GM11168 (cell line): Measurements from ENCODE around the gene SYCN.
"Not testable (repeated sequence)": the region's sequence is repeated elsewhere in the genome, so short reads cannot be mapped to it uniquely, and the experiment has no call there.

Experiments used
- in situ Hi-C: fragments of 300-500 bp; cut with MboI; formaldehyde crosslinking; loops from one replicate; pipeline ENCODE4 v1.12.0; 2022; ENCODE audit warnings: low sequenced_read_pairs; ENCODE audit not compliant: unreplicated experiment

Gene SYCN

DNA sequence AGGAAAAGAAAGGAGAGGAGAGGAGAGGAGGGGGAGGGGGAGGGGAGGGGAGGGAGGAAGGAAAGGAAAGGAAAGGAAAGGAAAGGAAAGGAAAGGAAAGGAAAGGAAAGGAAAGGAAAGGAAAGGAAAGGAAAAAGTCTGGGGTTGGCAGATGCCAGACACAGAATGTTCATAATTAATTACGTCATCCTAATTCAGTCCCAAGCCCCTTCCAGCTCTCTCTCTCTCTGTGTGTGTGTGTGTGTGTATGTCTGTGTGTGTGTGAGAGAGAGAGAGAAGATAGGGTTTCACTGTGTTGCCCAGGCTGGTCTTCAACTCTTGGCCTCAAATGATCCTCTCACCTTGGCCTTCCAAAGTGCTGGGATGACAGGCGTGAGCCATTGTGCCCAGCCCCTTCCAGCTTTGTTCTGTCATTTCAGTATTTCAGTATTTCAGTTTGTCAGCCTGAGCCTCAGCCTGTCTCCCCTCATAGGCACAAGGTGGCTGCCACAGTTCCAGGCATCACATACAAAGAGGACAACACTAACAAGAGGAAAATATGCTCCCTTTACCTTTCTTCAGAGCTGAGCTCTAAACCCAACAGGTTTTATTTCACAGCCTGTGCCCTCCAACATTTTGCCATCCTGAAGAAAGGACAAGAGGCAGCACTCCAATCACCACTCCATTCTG lies 26.2 kb upstream of the SYCN start:
- in situ Hi-C loops, result loop anchor here (5.0 kb wide), 1 partner anchor 87 kb away; no protein-coding TSS in a partner anchor

DNA sequence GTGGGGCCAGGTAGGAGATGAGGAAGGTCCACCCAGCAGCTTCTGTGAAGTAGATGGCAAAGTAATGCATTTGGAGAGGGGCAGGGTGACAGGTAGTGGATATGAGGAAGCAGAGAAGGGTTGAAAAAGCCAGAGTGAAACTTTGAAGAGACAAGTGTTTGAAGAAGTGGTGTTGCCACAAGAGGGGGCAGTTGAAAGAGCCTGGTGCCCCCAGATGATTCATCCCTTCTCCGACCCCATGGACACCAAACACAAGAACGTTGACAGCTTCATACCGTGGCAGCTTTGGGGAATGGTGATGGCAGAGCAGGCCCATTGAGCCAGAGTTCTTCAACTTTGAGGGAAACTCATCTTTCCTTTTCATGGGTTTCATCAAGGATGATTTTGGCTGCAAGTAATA lies 20.8 kb upstream of the SYCN start:
- in situ Hi-C loops, result no loop called here

DNA sequence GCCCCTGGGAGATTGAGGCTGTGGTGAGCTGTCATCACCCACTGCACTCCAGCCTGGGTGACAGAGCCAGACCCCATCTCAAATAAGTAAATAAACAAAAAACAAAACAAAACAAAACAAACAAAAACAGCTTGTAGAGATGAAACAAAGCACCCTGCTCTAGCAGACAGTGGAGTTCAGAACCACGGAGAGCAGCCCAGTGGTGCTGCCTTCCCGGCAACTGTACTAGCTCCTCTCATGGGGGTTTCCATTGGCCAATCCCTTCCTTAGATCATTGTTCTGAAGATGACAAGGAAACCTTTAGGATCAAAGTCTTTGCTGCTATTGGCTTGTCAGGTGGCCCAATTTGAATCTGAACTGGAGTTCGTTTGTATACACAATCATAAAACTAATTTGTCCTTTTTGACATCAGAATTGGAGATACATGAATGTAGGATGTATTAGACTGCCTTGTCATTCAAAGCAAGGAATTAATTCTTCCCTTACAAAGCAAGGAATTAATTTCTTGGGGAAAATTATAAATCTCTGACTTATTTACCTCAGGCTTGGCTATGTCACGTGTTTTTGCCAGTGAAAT lies 19.7 kb upstream of the SYCN start:
- in situ Hi-C loops, result no loop called here

DNA sequence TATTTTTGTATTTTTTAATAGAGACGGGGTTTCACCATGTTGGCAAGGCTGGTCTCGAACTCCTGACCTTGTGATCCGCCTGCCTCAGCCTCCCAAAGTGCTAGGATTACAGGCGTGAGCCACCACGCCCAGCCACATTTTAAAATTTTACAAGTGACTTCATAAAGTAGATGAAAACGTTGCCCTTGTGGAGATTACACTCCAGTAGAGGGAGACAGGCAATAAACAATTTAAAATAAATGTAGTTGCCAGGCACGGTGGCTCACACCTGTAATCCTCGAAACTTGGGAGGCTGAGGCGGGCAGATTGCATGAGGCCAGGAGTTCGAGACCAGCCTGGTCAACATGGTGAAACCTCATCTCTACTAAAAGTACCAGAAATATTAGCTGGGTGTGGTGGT lies 15.0 kb upstream of the SYCN start:
- in situ Hi-C loops, result not testable (repeated sequence)

DNA sequence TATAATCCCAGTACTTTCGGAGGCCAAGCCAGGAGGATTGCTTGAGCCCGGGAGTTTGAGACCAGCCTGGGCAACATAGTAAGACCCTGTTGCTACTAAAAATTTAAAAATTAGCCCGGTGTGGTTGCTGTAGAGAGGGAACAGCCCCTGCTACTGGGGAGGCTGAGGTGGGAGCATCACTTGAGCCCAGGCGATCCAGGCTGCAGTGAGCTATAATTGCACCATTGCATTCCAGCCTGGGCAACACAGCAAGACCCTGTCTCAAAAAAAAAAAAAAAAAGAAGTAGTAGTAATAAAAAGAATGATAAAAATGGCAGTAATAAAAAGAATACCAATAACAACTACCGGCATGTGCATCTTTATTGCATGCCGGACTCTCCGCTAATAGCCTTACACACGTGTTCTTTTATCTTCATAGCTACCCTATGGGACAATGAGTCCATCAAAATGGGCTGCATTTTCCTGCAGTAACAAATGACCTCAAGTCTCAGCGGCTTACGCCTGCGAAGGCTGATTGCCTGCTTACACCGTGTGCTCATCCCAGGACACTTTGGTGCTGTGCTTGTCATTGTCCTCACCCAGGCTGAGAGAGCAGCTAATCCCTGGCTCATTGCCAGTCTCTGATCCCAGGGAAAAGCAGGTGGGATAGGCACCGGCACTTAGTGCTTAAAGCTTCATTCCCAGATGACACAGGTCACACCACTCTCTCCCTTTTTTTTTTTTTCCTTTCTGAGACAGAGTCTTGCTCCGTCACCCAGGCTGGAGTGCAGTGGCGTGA lies 14.4 kb upstream of the SYCN start:
- in situ Hi-C loops, result no loop called here

DNA sequence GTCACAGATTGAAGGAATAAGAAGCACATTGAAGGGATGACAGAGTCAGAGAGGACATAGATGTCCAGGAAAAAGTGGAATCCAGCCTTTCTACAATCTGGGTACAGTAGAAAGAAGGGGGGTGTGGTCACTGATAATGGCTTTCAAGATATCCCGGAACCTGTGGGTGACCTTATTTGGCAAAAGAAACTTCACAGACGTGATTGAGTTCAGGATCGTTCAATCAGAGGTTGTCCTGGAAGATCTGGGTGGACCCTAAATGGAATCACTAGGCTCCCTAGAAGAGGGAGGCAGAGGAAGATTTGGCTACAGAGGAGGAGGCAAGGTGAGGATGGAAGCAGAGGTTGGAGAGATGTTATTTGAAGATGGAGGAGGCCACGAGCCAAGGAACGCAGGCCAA lies 13.0 kb upstream of the SYCN start:
- in situ Hi-C loops, result no loop called here

DNA sequence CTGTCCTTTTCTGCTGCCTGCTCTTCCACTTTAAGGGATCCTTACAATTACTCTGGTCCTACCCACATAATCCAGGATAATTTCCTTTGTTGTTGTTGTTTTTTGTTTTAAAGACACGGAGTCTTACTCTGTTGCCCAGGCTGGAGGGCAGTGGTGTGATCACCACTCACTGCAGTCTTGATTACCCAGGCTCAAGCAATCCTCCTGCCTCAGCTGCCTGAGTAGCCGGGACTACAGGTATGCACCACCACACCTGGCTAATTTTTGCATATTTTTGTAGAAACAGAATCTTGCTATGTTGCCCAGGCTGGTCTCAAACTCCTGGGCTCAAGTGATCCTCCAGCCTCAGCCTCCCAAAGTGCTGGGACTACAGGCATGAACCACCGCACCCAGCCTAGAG lies 11.3 kb upstream of the SYCN start:
- in situ Hi-C loops, result not testable (repeated sequence)

DNA sequence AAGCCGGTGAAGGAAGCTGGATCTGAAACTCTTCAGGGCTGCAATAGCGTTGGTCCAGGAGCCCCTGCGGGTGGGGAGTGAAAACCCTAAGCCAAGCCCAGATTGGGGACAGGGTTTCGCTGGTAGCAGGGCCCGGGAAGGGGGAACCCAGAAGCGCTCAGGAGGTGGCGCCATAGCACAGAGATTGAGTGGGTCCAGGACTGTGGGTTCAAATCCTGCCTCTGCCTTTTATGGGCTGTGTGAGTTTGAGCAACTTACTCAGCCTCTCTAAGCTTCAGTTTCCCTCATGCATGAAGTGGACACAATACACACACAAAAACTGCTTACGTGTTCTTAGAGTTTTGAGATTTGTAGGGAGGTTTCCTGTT lies 8.3 kb upstream of the SYCN start:
- in situ Hi-C loops, result no loop called here

DNA sequence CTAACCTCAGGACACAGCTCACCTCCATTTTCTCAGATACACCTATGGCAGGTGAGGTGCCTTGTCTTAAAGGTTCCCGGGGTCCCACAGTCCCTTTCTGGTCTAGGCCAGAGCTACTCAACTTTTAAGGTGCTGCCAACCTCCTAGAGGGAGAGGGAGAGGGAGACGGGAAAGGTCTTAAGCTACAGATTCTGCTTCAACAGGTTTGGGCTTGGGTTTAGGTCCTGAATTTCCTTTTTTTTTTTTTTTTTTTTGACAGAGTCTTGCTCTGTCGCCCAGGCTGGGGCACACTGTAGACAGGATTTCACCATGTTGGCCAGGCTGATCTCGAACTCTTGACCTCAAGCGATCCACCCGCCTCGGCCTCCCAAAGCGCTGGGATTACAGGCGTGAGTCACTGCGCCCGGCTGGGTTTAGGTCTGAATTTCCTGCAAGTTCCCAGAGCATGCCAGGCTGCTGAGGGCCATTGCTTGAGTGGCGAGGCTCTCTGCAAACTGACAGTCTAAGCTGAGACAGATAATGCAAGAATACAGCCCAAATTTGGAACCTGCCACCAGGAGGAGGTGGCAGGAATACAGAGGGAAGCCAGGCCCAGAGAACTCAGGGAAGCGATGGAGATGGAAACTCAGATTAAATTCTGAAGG lies 7.8 kb upstream of the SYCN start:
- in situ Hi-C loops, result no loop called here

DNA sequence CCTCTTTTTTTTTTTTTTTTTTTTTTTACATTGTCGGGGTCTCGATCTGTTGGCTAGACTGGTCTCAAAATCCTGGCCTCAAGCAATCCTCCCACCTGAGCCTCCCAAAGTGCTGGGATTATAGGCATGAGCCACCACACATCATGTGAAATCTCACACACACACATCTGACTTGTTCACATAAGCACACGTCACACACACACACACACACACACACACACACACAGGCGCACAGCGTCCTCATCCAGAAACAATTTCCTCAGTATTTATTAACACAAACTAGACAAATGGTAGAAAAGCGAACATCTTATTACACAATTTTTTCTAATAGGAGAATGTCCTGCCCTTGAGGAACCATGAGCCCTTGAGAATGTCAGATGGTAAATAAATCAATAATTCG lies 5.1 kb upstream of the SYCN start:
- in situ Hi-C loops, result no loop called here

DNA sequence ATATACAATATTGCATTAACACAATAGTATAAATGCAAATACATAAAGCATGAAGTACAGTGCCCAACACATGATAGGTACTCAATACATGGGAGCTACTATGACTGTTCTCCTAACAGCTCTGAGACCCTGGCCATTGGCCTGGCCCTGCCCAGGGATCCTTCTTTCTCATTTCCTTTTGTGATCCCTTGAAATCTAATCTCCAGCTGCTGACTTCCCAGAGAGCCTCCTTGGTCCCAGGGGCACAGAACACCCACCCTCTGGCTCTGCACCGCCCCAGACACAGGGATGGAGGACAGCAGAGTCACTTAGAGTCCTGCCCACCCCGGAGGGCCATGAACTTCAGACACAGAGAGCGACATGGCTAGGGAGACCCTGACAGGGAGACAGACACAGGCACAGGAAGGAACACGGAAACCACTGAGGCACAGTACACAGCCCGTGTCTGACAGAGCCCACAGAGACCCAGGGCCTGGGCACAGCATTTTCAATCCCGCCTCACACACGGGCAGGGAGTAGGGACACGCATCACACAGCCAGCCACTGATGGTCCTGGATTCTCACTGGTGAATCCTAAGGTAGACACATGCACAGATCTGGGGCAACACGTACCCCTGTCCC lies 4.2 kb upstream of the SYCN start:
- in situ Hi-C loops, result no loop called here

DNA sequence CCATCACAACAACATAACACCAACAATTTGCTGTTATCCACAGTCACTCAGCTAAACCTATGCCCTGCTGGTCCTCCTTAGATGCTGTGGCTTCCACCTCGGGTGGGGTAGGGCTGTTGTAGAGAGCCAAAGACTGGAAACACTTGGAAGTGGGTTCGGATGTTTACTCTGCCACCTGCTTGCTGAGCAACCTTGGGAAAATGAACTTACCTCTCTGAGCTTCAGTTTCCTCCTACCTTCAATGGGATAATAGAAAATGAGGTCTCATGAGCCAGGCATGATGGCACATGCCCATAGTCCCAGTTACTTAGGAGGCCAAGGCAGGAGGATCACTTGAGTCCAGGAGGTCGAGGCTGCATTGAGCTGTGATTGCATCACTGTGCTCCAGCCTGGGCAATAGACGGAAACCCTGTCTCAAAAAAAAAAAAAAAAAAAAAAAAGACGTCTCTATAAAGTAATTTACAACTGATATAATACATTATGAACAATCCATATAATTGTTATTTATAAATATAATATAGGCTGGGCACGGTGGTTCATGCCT lies 3.3 kb upstream of the SYCN start:
- in situ Hi-C loops, result no loop called here

DNA sequence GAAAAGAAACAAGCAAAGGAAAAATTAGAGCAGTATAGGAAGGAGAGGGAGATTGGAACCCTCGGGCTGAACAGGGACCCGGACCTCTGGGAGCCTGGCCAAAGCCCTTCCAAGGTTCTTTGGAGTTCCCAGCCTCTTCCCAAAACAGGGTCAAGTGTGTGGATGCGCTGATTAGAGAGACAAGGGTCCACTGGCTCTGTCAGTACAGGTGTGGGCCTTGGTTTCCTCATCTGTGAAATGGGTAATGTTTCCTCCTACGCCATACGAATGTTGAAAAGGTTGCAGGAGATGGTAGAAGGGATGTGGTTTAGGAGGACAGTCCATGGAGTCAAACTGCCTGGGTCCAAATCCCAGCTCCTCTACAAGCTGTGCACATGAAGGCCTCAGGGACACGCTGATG lies 2.1 kb upstream of the SYCN start:
- in situ Hi-C loops, result no loop called here

DNA sequence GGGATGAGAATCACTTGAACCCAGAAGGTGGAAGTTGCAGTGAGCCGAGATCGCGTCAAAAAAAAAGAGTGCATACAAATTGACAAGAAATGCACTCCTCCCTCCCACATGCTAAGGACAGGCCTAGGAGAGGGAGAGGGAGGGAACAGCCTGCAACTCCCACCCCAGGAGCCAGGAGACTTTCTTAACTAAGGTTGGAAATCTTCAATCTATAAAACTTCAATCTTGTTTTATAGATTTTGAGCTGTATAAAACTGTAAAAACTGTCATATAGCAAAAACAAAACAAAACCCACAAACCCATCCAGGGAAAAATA lies 1.3 kb upstream of the SYCN start:
- in situ Hi-C loops, result no loop called here

DNA sequence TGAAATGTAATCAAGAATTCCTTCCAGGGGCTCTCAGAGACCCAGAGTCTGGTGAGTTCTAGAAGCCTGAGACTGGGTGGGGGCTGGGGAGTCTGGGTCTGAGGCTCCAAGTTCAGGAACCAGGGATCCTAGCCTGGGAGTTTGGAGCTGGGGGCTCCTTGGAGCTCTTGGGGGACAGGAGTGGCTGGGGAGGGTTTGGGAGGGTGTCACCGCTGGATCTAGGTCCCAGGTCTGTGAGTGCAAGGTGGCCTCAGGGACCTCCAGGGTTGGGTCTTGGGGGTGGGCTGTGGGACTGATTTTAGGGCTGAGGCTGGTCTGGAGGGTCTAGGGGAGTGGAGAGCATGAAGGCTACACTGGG lies 1.1 kb downstream of the SYCN start:
- in situ Hi-C loops, result no loop called here

DNA sequence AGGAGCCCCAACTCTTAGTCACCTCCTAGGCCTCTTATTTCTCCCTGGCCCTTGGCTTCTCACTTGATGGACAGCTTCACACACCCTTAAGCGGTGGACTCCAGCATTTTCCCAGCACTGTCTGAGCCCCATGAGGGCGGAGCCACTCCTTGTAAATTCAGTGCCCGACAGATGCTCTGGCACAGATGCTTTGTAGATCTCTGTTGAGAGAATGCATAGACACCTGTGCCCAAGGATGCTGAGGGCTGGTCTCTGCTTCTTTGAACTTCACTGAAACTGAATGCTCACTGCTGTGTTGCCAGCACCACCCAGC lies 3.3 kb downstream of the SYCN start:
- in situ Hi-C loops, result no loop called here

DNA sequence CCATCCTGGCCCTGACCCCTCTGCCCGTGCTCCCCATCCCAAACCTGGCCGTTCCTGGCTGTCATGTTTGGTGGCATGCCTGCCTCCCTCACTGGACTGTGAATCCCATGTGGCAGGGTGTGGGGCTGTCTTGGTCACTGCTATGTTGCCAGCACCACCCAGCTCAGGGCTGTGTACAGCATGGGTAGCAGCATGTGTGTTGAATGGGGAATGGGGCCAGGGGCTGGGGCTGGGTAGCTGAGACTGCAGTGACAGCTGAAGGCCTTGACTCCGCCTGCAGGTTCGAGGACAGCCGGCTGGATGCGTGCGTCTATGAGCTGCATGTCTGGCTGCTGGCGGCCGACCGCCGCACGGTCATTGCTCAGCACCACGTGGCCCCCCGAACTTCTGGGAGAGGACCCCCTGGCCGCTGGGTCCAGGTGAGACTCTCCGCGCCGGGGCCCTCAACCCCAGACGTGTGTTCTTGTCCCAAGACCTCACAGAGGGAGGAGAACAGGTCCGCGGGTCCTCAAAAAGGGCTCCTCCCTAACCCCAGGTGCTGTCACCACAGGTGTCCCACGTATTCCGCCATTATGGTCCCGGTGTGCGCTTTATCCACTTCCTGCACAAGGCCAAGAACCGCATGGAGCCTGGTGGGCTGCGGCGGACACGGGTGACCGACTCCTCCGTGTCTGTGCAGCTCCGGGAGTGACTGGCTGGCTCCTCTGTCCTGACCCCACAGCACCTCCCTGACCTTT lies 3.8 kb downstream of the SYCN start:
- in situ Hi-C loops, result no loop called here

DNA sequence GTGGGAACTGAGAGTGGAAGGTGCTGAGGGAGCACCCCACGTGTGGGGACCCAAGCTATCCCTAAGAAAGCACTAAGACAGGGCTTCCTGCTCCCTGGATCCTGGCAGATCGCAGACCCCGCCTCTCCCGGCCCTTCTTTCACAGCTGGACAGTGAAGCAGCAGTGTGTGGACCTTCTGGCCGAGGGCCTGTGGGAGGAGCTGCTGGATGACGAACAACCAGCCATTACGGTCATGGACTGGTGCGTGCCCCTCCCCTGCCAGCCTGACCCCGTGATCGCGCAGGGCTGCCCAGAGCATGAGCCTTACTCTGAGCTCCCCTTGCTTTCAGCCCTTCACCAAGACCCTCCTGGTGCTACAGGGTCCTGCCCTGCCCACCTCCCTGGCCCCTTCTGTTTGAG lies 5.0 kb downstream of the SYCN start:
- in situ Hi-C loops, result no loop called here

DNA sequence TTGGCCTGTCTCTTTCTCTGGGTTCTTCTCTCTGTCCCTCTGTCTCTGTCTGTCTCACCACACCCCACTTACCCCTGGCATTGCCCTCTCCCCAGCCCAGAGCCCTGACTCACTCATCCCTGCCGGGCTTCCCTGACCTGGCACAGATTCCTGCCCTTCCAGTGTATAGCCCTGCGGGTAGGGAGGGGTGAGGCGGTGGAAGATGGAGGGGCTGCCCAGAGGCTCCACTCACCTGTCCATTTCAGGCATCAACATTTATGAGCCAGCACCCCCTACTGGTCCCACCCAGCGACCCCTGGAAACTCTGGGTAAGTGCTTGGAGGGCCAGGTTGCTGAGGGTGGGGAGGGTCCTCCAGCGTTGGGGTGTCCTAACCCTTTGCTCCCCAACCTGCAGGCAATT lies 6.3 kb downstream of the SYCN start:
- in situ Hi-C loops, result no loop called here

DNA sequence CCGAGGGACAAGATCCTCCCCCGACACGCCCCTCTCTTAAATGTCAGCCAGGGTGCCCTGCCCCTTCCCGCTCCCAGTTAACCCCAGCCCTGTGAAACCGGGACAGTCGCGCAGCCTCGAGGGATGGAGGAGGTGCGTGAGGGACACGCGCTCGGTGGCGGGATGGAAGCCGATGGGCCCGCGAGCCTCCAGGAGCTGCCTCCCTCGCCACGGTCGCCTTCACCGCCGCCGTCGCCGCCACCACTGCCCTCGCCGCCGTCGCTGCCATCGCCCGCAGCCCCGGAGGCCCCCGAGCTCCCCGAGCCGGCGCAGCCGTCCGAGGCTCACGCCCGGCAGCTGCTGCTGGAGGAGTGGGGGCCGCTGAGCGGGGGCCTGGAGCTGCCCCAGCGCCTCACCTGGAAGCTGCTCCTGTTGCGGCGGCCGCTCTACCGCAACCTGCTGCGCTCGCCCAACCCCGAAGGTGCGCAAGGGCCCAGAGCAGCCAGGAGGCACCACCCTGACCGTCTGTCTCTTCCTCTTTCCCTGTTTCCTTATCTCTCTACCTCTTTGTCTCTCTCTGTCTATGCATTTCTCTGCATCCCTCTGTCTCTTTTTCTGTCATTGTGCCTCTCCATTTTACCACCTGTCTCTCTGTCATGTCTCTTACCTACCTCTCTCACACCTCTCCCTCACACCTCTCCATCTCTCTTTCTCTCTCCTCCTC lies 7.1 kb downstream of the SYCN start, which contains the start of gene NCCRP1:
NCCRP1 (plus strand) TSS at position 105 of the 703 bp plus-strand sequence; CDS start at position 124, 19 bp downstream.
- in situ Hi-C loops, result no loop called here
